GM23338 (cell line): Measurements from ENCODE around the gene MCC.

Experiments used
- CREB1 ChIP-seq: fragments of 250-450 bp; sonication (Bioruptor Pico); IDR thresholded peaks from 2 replicates; pipeline ENCODE4 v1.5.0; 2020; ENCODE audit warnings: low read depth, mild to moderate bottlenecking, moderate library complexity
- EZH2phosphoT487 ChIP-seq: fragments of 200-600 bp; sonication (generic); IDR thresholded peaks from one replicate; pipeline ENCODE4 v1.8.1; 2018; ENCODE audit warnings: antibody characterized with exemption; ENCODE audit not compliant: unreplicated experiment
- POLR2AphosphoS5 ChIP-seq: IDR thresholded peaks from 2 replicates; pipeline ENCODE4 v1.6.1; 2016; ENCODE audit warnings: antibody characterized with exemption, low read depth
- TF ChIP-seq, protein P1 (sequence below), 2 experiments: fragments of 200-600 bp in 1 of 2; sonication (generic) in 1 of 2; conservative IDR thresholded peaks; 2 replicates each; pipeline versions ENCODE4 v1.5.1 to v1.6.1; 2016 to 2017; ENCODE audit warnings: antibody characterized with exemption in 2 of 2, low read depth in 2 of 2, mild to moderate bottlenecking in 2 of 2, moderate library complexity in 1 of 2
- TF ChIP-seq, protein P2 (sequence below): IDR thresholded peaks from one replicate; pipeline ENCODE4 v1.6.1; 2018; ENCODE audit warnings: antibody characterized with exemption; ENCODE audit not compliant: unreplicated experiment

- TF ChIP-seq POLR2AphosphoS5: no peak
- TF ChIP-seq, protein P1, sequence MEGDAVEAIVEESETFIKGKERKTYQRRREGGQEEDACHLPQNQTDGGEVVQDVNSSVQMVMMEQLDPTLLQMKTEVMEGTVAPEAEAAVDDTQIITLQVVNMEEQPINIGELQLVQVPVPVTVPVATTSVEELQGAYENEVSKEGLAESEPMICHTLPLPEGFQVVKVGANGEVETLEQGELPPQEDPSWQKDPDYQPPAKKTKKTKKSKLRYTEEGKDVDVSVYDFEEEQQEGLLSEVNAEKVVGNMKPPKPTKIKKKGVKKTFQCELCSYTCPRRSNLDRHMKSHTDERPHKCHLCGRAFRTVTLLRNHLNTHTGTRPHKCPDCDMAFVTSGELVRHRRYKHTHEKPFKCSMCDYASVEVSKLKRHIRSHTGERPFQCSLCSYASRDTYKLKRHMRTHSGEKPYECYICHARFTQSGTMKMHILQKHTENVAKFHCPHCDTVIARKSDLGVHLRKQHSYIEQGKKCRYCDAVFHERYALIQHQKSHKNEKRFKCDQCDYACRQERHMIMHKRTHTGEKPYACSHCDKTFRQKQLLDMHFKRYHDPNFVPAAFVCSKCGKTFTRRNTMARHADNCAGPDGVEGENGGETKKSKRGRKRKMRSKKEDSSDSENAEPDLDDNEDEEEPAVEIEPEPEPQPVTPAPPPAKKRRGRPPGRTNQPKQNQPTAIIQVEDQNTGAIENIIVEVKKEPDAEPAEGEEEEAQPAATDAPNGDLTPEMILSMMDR (conservative IDR thresholded peaks at IDR 0.05; ENCODE audit: low read depth in 2 of 2): no peak
- no peak for TF ChIP-seq EZH2phosphoT487
- TF ChIP-seq CREB1 (CRISPR knock-in tag): no peak
- TF ChIP-seq, protein P2, sequence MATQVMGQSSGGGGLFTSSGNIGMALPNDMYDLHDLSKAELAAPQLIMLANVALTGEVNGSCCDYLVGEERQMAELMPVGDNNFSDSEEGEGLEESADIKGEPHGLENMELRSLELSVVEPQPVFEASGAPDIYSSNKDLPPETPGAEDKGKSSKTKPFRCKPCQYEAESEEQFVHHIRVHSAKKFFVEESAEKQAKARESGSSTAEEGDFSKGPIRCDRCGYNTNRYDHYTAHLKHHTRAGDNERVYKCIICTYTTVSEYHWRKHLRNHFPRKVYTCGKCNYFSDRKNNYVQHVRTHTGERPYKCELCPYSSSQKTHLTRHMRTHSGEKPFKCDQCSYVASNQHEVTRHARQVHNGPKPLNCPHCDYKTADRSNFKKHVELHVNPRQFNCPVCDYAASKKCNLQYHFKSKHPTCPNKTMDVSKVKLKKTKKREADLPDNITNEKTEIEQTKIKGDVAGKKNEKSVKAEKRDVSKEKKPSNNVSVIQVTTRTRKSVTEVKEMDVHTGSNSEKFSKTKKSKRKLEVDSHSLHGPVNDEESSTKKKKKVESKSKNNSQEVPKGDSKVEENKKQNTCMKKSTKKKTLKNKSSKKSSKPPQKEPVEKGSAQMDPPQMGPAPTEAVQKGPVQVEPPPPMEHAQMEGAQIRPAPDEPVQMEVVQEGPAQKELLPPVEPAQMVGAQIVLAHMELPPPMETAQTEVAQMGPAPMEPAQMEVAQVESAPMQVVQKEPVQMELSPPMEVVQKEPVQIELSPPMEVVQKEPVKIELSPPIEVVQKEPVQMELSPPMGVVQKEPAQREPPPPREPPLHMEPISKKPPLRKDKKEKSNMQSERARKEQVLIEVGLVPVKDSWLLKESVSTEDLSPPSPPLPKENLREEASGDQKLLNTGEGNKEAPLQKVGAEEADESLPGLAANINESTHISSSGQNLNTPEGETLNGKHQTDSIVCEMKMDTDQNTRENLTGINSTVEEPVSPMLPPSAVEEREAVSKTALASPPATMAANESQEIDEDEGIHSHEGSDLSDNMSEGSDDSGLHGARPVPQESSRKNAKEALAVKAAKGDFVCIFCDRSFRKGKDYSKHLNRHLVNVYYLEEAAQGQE: no peak
Measured at GRCh38 chr5:113190347-113190746, 297.9 kb downstream of the MCC start.
